K562 (cell line): ENCODE results near the gene ADAMTSL3. TPM values are rescaled to one million over a fixed set of nuclear protein-coding genes. Genes with fewer than 3 reads are reported as not detected.

Experiments
- ATAC-seq: fragments of 200-7000 bp; cut with Tn5 transposase; 3 replicates; pipeline ENCODE4 v1.9.1; 2020; ENCODE audit warnings: moderate library complexity
- BruUV-seq: library from RNA; stranded (reverse); fragments of 400-500 nt; replicated peaks from 2 replicates; lab custom pipeline; 2021; lab: Mats Ljungman, UMichigan
- CTCF ChIA-PET: fragments of 300-600 bp; formaldehyde crosslinking; extraction: SDS; loops from one replicate; lab custom pipeline; 2021; ENCODE audit warnings: low intra/inter-chr PET ratio; lab: Yijun Ruan, JAX
- POLR2A ChIA-PET: fragments of 300-600, 350-650 bp; sonication (Branson Sonifier 250); formaldehyde crosslinking; extraction: SDS; loops from one replicate; lab custom pipeline; 2021; ENCODE audit warnings: antibody characterized with exemption, inconsistent platforms; lab: Yijun Ruan, JAX
- DNase-seq, 4 experiments: peaks; one replicate each; pipeline versions ENCODE4 v3.0.0 to v3.0.0-alpha.2; 2011 to 2018; ENCODE audit warnings: low spot score in 3 of 4, mixed read lengths in 3 of 4; ENCODE audit errors: extremely low read depth in 1 of 4
- FAIRE-seq: peaks from 2 replicates; lab custom pipeline; 2011; peaks lifted over from hg19 to GRCh38; lab: Jason Lieb, UNC
- H2AFZ ChIP-seq: 2 replicates; pipeline ENCODE4 v1.6.0; 2011; ENCODE audit warnings: low read depth, low read length, control low read depth, inconsistent platforms
- H3K27ac ChIP-seq: fragments of 200-600 bp; 3 replicates; pipeline ENCODE4 v1.8.0; 2011; ENCODE audit warnings: low read depth, mild to moderate bottlenecking, control low read depth, inconsistent platforms, low read length, moderate library complexity, mixed read lengths; ENCODE audit errors: extremely low read depth
- H3K27me3 ChIP-seq, 2 experiments: fragments of 300-600 bp in 1 of 2; 2 replicates in 1 of 2; 3 replicates in 1 of 2; pipeline versions ENCODE4 v1.6.0 to v1.8.0; 2011; ENCODE audit warnings: inconsistent platforms in 2 of 2, low read length in 2 of 2, mild to moderate bottlenecking in 1 of 2, mixed read lengths in 1 of 2, moderate library complexity in 1 of 2; ENCODE audit not compliant: control insufficient read depth in 2 of 2, insufficient read depth in 2 of 2
- H3K36me3 ChIP-seq: fragments of 300-600 bp; 3 replicates; pipeline ENCODE4 v1.8.0; 2011; ENCODE audit warnings: mild to moderate bottlenecking, low read length, inconsistent platforms; ENCODE audit not compliant: control insufficient read depth, insufficient read depth
- H3K4me1 ChIP-seq, 2 experiments: fragments of 200-600 bp in 1 of 2; replicated peaks in 1 of 2; 2 replicates in 1 of 2; 3 replicates in 1 of 2; pipeline versions ENCODE4 v1.5.1 to v1.8.0; 2011; ENCODE audit warnings: inconsistent platforms in 2 of 2, low read length in 2 of 2, mild to moderate bottlenecking in 1 of 2, mixed read lengths in 1 of 2, moderate library complexity in 1 of 2; ENCODE audit not compliant: control insufficient read depth in 2 of 2, insufficient read depth in 2 of 2
- H3K4me2 ChIP-seq: 2 replicates; pipeline ENCODE4 v1.6.1; 2011; ENCODE audit warnings: low read length, control low read depth, inconsistent platforms, mixed read lengths; ENCODE audit not compliant: insufficient read depth
- H3K4me3 ChIP-seq: fragments of 200-600 bp; sonication (generic), shearing (Covaris generic); 2 replicates; pipeline ENCODE4 v1.5.1; 2016; ENCODE audit warnings: control low read depth, inconsistent platforms
- H3K79me2 ChIP-seq: fragments of 200-600 bp; 3 replicates; pipeline ENCODE4 v1.8.0; 2011; ENCODE audit warnings: low read length, inconsistent platforms; ENCODE audit not compliant: control insufficient read depth, insufficient read depth
- H3K9ac ChIP-seq, 2 experiments: 2 replicates each; pipeline versions ENCODE4 v1.6.0 to v1.6.1; 2011; ENCODE audit warnings: low read depth in 2 of 2, low read length in 2 of 2, control low read depth in 1 of 2, inconsistent platforms in 1 of 2, mild to moderate bottlenecking in 1 of 2, mixed read lengths in 1 of 2; ENCODE audit not compliant: insufficient read depth in 1 of 2
- H3K9me1 ChIP-seq: one replicate; pipeline ENCODE4 v1.6.0; 2011; ENCODE audit warnings: inconsistent platforms, mild to moderate bottlenecking, low read length, moderate library complexity; ENCODE audit not compliant: control insufficient read depth, insufficient read depth
- H3K9me3 ChIP-seq: replicated peaks from 2 replicates; pipeline ENCODE4 v1.5.1; 2011; ENCODE audit warnings: low read depth, low read length, inconsistent platforms; ENCODE audit not compliant: control insufficient read depth, insufficient read depth
- H4K20me1 ChIP-seq: replicated peaks from 2 replicates; pipeline ENCODE4 v1.6.1; 2011; ENCODE audit warnings: low read length, inconsistent platforms, mixed read lengths; ENCODE audit not compliant: control insufficient read depth, insufficient read depth
- ARID2 ChIP-seq: fragments of 450-650 bp; IDR thresholded peaks from 2 replicates; pipeline ENCODE4 v1.6.1; 2017; ENCODE audit warnings: antibody characterized with exemption, mild to moderate bottlenecking
- CEBPB ChIP-seq: fragments of 450-650 bp; IDR thresholded peaks from 2 replicates; pipeline ENCODE4 v1.6.1; 2016; ENCODE audit warnings: missing genetic modification characterization, missing compliant biosample characterization
- ETV6 ChIP-seq, 3 experiments: fragments of 150-350 bp in 1 of 3; sonication (generic) in 1 of 3; formaldehyde crosslinking in 1 of 3; IDR thresholded peaks; 2 replicates each; pipeline versions ENCODE4 v1.6.1 to v1.8.0; 2014 to 2022; ENCODE audit warnings: borderline replicate concordance in 2 of 3, low read depth in 2 of 3, antibody characterized with exemption in 1 of 3, low read length in 1 of 3, mild to moderate bottlenecking in 1 of 3, missing genetic modification reagents in 1 of 3
- FOSL1 ChIP-seq: fragments of 200-800 bp; sonication (Bioruptor generic); conservative IDR thresholded peaks from 2 replicates; pipeline ENCODE4 v1.6.1; 2016; ENCODE audit warnings: missing genetic modification characterization, missing compliant biosample characterization
- FOXA1 ChIP-seq: fragments of 450-650 bp; IDR thresholded peaks from 2 replicates; pipeline ENCODE4 v1.6.1; 2016; ENCODE audit warnings: mild to moderate bottlenecking, borderline replicate concordance
- HNRNPK ChIP-seq: fragments of 200-400 bp; formaldehyde crosslinking; IDR thresholded peaks from one replicate; pipeline ENCODE4 v1.6.1; 2018; ENCODE audit warnings: mild to moderate bottlenecking, low read depth, low read length; ENCODE audit not compliant: poor library complexity, severe bottlenecking
- KDM4B ChIP-seq, 2 experiments: fragments of 450-650 bp in 1 of 2; sonication (generic) in 1 of 2; IDR thresholded peaks; 2 replicates each; pipeline ENCODE4 v1.6.1; 2016 to 2017; ENCODE audit warnings: borderline replicate concordance in 2 of 2, antibody characterized with exemption in 1 of 2, low read depth in 1 of 2, mild to moderate bottlenecking in 1 of 2
- MIER1 ChIP-seq: fragments of 450-650 bp; IDR thresholded peaks from 2 replicates; pipeline ENCODE4 v1.6.1; 2016; ENCODE audit warnings: antibody characterized with exemption, mild to moderate bottlenecking, low read depth
- MLLT1 ChIP-seq, 2 experiments: fragments of 450-650 bp; IDR thresholded peaks; 2 replicates each; pipeline ENCODE4 v1.6.1; 2016
- RBM14 ChIP-seq: fragments of 200-400 bp; formaldehyde crosslinking; IDR thresholded peaks from 2 replicates; pipeline ENCODE4 v1.6.1; 2018; ENCODE audit warnings: low read depth, mild to moderate bottlenecking, low read length, moderate library complexity, borderline replicate concordance; ENCODE audit not compliant: insufficient read depth
- SMC3 ChIP-seq: conservative IDR thresholded peaks from 2 replicates; pipeline ENCODE4 v1.6.1; 2011; ENCODE audit warnings: low read depth, low read length, improper control_type of control experiment; ENCODE audit not compliant: insufficient read depth
- ZNF232 ChIP-seq: sonication (generic); formaldehyde crosslinking; IDR thresholded peaks from 2 replicates; pipeline ENCODE4 v1.8.0; 2022; ENCODE audit warnings: mild to moderate bottlenecking, missing genetic modification reagents
- ZNF717 ChIP-seq: fragments of 250-450 bp; sonication (Bioruptor Pico); IDR thresholded peaks from 2 replicates; pipeline ENCODE4 v1.5.0; 2021
- WGBS: fragments of 100-300 bp; shearing (Covaris generic); methylation state at CpG from one replicate; pipeline ENCODE4 v1.1.6; 2016; ENCODE audit warnings: low coverage, mixed read lengths; ENCODE audit not compliant: insufficient coverage; ENCODE audit errors: missing lambda C conversion rate; 5-methylcytosine and 5-hydroxymethylcytosine counted together
- in situ Hi-C: fragments of 300-500 bp; cut with MboI; formaldehyde crosslinking; loops from 4 replicates; pipeline ENCODE4 v1.15.0; 2018; ENCODE audit warnings: inconsistent platforms, mixed read lengths
- intact Hi-C: fragments of 100-400 bp; cut with micrococcal nuclease; formaldehyde crosslinking; loops from 2 replicates; pipeline ENCODE4 v1.14.2; 2022
- polyA plus RNA-seq, 8 experiments: library from polyadenylated mRNA; depleted of rRNA in 4 of 8; stranded (reverse) in 5 of 8; unstranded in 3 of 8; fragments of >200 nt; fragmentation: Nextera tagmentation in 2 of 8; fragmentation: Illumina TruSeq in 1 of 8; extraction: Ambion mirVana in 2 of 8; extraction: Trizol in 1 of 8; gene quantifications; 2 replicates each; pipeline versions ENCODE4 v1.2.1 to v1.2.3, GENCODE V29; 2011 to 2014; ENCODE audit warnings: inconsistent platforms in 1 of 8, missing spikeins in 1 of 8
- total RNA-seq, 7 experiments: library from RNA; depleted of rRNA in 6 of 7; stranded (reverse); fragments of >200 nt in 6 of 7; fragmentation: Illumina TruSeq in 2 of 7; extraction: Trizol in 2 of 7; gene quantifications; 2 replicates each; pipeline versions ENCODE4 v1.2.1 to v1.2.3, GENCODE V29; 2011 to 2021; ENCODE audit warnings: low replicate concordance in 1 of 7
- TF ChIP-seq, protein P1 (sequence below): sonication (generic); formaldehyde crosslinking; IDR thresholded peaks from 2 replicates; pipeline ENCODE4 v1.8.0; 2022; ENCODE audit warnings: missing genetic modification reagents, mild to moderate bottlenecking, moderate library complexity, borderline replicate concordance

ADAMTSL3 gene
- total and polyA plus RNA-seq, 9 of the 15 experiments (the other 6 are each of a cell fraction or from before 2014, with no cell fraction given) = 0.01 to 0.18 (median 0.07) TPM; not detected in 3

- H3K9ac ChIP-seq = no peak overlapping the region
- no peak overlapping the region for H3K4me2 ChIP-seq
- H3K27me3 ChIP-seq = no peaks in the 10 kb centered on the region
- DNase-seq = no peak
- no peaks in the 10 kb centered on the region for H4K20me1 ChIP-seq
- TF ChIP-seq HNRNPK = no peak
- no peak for TF ChIP-seq KDM4B (IDR thresholded peaks at IDR 0.05; ENCODE audit: borderline replicate concordance in 2 of 2, low read depth in 1 of 2)
- TF ChIP-seq CEBPB (tag) = no peak
- TF ChIP-seq ARID2 = no peak
- TF ChIP-seq MIER1 = no peak
- TF ChIP-seq RBM14 = no peak
- TF ChIP-seq, protein P1, sequence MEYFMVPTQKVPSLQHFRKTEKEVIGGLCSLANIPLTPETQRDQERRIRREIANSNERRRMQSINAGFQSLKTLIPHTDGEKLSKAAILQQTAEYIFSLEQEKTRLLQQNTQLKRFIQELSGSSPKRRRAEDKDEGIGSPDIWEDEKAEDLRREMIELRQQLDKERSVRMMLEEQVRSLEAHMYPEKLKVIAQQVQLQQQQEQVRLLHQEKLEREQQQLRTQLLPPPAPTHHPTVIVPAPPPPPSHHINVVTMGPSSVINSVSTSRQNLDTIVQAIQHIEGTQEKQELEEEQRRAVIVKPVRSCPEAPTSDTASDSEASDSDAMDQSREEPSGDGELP (CRISPR knock-in tag) = no peak
- no peak for TF ChIP-seq ETV6 (IDR thresholded peaks at IDR 0.05; ENCODE audit: borderline replicate concordance in 1 of 2, low read depth in 2 of 2, low read length in 1 of 2)
- no peak for TF ChIP-seq ETV6 (CRISPR knock-in tag; IDR thresholded peaks at IDR 0.05; ENCODE audit: borderline replicate concordance)
- no peak for TF ChIP-seq MLLT1 (IDR thresholded peaks at IDR 0.05)
- no peak for TF ChIP-seq ZNF232
- TF ChIP-seq ZNF717 = no peak
- TF ChIP-seq FOSL1 (tag) = no peak
- no peak for TF ChIP-seq SMC3
- TF ChIP-seq FOXA1 = no peak
- H3K36me3 ChIP-seq = no peaks in the 10 kb centered on the region
- BruUV-seq = no TSS peak
- intact Hi-C loops = loop anchor here (10.0 kb wide), 1 partner anchor 313 kb away; no protein-coding TSS in a partner anchor
- ChIA-PET CTCF (interaction anchor here (1.7 kb wide), 1 partner anchor 309 kb away, joined by 3 read pairs; no protein-coding TSS in a partner anchor), POLR2A (interaction anchor here (0.9 kb wide), 1 partner anchor 64 kb away, joined by 3 read pairs; no protein-coding TSS in a partner anchor)
- H3K4me3 ChIP-seq = no peak overlapping the region
- in situ Hi-C loops = no loop called here
- H3K9me1 ChIP-seq = no peaks in the 10 kb centered on the region
- ATAC-seq = no peak
- 2% methylated on average over 5 of the region's 5 CpGs for WGBS
- H2AFZ ChIP-seq = no peak overlapping the region
- H3K79me2 ChIP-seq = no peaks in the 10 kb centered on the region
- no peaks in the 10 kb centered on the region for H3K4me1 ChIP-seq
- H3K27ac ChIP-seq = no peak overlapping the region
- H3K9me3 ChIP-seq = no peaks in the 10 kb centered on the region
- FAIRE-seq = no peak
Observed at GRCh38 chr15:83747718-83748110, 93.8 kb downstream of the ADAMTSL3 start.
